ENCODE data around the gene INSYN1. TPM values are rescaled to one million over a fixed set of nuclear protein-coding genes. Genes with fewer than 3 reads are reported as not detected.

The INSYN1 gene
- total and polyA plus RNA-seq, 2 experiments from 2014 or later, result 0.18 to 14.2 TPM

DNA sequence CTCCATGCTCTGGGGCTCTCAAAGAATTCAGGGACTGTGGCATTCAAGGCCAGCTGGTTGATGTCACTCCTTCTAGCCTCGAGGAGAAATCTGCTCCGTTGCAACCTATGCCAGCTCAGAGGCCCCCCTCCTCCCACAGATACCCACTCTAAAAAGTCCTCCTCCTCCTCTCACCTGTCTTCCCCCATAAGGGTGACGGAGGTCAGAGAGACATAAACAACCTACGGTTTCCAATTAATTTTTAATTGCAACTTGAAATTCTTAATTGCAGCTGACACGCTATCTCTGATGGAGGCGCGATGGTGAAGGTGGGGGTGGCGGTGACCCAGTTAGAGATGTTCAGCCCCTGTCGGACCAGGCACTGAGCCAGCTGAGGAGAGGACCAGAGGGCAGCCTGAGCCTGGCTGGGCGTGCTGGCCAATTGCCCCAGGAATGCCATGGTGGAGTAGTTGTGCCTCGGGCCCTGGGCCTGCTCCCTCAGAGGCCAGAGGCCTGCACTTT lies 43.2 kb upstream of the INSYN1 start:
- TF ChIP-seq, protein P1, sequence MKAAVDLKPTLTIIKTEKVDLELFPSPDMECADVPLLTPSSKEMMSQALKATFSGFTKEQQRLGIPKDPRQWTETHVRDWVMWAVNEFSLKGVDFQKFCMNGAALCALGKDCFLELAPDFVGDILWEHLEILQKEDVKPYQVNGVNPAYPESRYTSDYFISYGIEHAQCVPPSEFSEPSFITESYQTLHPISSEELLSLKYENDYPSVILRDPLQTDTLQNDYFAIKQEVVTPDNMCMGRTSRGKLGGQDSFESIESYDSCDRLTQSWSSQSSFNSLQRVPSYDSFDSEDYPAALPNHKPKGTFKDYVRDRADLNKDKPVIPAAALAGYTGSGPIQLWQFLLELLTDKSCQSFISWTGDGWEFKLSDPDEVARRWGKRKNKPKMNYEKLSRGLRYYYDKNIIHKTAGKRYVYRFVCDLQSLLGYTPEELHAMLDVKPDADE (IDR thresholded peaks at IDR 0.05), result no peak
- TF ChIP-seq ZNF331 (CRISPR knock-in tag; IDR thresholded peaks at IDR 0.05; ENCODE audit: low read depth), result no peak
- TF ChIP-seq, protein P2, sequence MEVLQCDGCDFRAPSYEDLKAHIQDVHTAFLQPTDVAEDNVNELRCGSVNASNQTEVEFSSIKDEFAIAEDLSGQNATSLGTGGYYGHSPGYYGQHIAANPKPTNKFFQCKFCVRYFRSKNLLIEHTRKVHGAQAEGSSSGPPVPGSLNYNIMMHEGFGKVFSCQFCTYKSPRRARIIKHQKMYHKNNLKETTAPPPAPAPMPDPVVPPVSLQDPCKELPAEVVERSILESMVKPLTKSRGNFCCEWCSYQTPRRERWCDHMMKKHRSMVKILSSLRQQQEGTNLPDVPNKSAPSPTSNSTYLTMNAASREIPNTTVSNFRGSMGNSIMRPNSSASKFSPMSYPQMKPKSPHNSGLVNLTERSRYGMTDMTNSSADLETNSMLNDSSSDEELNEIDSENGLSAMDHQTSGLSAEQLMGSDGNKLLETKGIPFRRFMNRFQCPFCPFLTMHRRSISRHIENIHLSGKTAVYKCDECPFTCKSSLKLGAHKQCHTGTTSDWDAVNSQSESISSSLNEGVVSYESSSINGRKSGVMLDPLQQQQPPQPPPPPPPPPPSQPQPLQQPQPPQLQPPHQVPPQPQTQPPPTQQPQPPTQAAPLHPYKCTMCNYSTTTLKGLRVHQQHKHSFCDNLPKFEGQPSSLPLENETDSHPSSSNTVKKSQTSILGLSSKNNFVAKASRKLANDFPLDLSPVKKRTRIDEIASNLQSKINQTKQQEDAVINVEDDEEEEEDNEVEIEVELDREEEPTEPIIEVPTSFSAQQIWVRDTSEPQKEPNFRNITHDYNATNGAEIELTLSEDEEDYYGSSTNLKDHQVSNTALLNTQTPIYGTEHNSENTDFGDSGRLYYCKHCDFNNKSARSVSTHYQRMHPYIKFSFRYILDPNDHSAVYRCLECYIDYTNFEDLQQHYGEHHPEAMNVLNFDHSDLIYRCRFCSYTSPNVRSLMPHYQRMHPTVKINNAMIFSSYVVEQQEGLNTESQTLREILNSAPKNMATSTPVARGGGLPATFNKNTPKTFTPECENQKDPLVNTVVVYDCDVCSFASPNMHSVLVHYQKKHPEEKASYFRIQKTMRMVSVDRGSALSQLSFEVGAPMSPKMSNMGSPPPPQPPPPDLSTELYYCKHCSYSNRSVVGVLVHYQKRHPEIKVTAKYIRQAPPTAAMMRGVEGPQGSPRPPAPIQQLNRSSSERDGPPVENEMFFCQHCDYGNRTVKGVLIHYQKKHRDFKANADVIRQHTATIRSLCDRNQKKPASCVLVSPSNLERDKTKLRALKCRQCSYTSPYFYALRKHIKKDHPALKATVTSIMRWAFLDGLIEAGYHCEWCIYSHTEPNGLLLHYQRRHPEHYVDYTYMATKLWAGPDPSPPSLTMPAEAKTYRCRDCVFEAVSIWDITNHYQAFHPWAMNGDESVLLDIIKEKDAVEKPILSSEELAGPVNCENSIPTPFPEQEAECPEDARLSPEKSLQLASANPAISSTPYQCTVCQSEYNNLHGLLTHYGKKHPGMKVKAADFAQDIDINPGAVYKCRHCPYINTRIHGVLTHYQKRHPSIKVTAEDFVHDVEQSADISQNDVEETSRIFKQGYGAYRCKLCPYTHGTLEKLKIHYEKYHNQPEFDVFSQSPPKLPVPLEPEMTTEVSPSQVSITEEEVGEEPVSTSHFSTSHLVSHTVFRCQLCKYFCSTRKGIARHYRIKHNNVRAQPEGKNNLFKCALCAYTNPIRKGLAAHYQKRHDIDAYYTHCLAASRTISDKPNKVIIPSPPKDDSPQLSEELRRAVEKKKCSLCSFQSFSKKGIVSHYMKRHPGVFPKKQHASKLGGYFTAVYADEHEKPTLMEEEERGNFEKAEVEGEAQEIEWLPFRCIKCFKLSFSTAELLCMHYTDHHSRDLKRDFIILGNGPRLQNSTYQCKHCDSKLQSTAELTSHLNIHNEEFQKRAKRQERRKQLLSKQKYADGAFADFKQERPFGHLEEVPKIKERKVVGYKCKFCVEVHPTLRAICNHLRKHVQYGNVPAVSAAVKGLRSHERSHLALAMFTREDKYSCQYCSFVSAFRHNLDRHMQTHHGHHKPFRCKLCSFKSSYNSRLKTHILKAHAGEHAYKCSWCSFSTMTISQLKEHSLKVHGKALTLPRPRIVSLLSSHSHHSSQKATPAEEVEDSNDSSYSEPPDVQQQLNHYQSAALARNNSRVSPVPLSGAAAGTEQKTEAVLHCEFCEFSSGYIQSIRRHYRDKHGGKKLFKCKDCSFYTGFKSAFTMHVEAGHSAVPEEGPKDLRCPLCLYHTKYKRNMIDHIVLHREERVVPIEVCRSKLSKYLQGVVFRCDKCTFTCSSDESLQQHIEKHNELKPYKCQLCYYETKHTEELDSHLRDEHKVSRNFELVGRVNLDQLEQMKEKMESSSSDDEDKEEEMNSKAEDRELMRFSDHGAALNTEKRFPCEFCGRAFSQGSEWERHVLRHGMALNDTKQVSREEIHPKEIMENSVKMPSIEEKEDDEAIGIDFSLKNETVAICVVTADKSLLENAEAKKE (CRISPR knock-in tag; IDR thresholded peaks at IDR 0.05), result no peak
- no peak for TF ChIP-seq EZH2 (IDR thresholded peaks at IDR 0.05; ENCODE audit: low read depth, unreplicated experiment)
- no peak for TF ChIP-seq NANOG (IDR thresholded peaks at IDR 0.05; ENCODE audit: borderline replicate concordance)
- TF ChIP-seq, protein P3, sequence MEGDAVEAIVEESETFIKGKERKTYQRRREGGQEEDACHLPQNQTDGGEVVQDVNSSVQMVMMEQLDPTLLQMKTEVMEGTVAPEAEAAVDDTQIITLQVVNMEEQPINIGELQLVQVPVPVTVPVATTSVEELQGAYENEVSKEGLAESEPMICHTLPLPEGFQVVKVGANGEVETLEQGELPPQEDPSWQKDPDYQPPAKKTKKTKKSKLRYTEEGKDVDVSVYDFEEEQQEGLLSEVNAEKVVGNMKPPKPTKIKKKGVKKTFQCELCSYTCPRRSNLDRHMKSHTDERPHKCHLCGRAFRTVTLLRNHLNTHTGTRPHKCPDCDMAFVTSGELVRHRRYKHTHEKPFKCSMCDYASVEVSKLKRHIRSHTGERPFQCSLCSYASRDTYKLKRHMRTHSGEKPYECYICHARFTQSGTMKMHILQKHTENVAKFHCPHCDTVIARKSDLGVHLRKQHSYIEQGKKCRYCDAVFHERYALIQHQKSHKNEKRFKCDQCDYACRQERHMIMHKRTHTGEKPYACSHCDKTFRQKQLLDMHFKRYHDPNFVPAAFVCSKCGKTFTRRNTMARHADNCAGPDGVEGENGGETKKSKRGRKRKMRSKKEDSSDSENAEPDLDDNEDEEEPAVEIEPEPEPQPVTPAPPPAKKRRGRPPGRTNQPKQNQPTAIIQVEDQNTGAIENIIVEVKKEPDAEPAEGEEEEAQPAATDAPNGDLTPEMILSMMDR (conservative IDR thresholded peaks at IDR 0.05; ENCODE audit: low read depth in 2 of 2), result no peak
- no peak for TF ChIP-seq CREB1 (CRISPR knock-in tag; IDR thresholded peaks at IDR 0.05; ENCODE audit: low read depth)
- H4K20me1 ChIP-seq (replicated peaks; ENCODE audit: insufficient read depth), result no peaks in the 10 kb centered on the region

More for the DNA sequence above, 43.2 kb upstream of the INSYN1 start:
- no peaks in the 10 kb centered on the region for H3K9me2 ChIP-seq (ENCODE audit: insufficient read depth)
- peaks cover 16% of the 10 kb centered on the region for H3K27me3 Mint-ChIP-seq (ENCODE audit: insufficient read depth, low read depth, poor library complexity)
- no peaks in the 10 kb centered on the region for H3K4me1 ChIP-seq (ENCODE audit: insufficient read depth)
- H3K4me2 ChIP-seq, result no peak overlapping the region
- no peaks in the 10 kb centered on the region for H3K36me3 Mint-ChIP-seq (ENCODE audit: low read depth)
- no peak overlapping the region for H3K4me3 ChIP-seq
- no peaks in the 10 kb centered on the region for H3K9me3 Mint-ChIP-seq
- H3K4me1 Mint-ChIP-seq, result peaks cover 25% of the 10 kb centered on the region
- H3K79me2 ChIP-seq (replicated peaks; ENCODE audit: insufficient read depth), result no peaks in the 10 kb centered on the region
- H3K27ac ChIP-seq (ENCODE audit: low read depth), result no peak overlapping the region
- ATAC-seq (no peak), DNase-seq (ENCODE audit: low spot score) (no peak)
- H3K27ac Mint-ChIP-seq, result no peak overlapping the region
- H3K27me3 ChIP-seq (ENCODE audit: insufficient read depth), result no peaks in the 10 kb centered on the region
- no peaks in the 10 kb centered on the region for H3F3A ChIP-seq (replicated peaks; ENCODE audit: low read depth)
- H3K36me3 ChIP-seq (ENCODE audit: insufficient read depth), result no peaks in the 10 kb centered on the region
- no peak overlapping the region for H3K4me3 Mint-ChIP-seq
- no peak overlapping the region for H2AFZ ChIP-seq
